CD4-positive, alpha-beta T cell treated with Interleukin-6 at 100 ng/mL for 8 hours (primary cell): ENCODE data around the gene DUSP10.

Experiments
- DNase-seq: peaks from one replicate; pipeline ENCODE4 v3.0.0-alpha.2; 2020; ENCODE audit warnings: mixed read lengths, low spot score

The DUSP10 gene

GRCh38 chr1:221729771-221730330 lies 12.0 kb downstream of the DUSP10 start:
- DNase-seq, result no peak

GRCh38 chr1:221728037-221728505 lies 13.8 kb downstream of the DUSP10 start:
- DNase-seq, result no peak

GRCh38 chr1:221727146-221728036 lies 14.5 kb downstream of the DUSP10 start:
- no peak for DNase-seq

GRCh38 chr1:221725735-221726672 lies 15.9 kb downstream of the DUSP10 start:
- DNase-seq, result no peak

- no peak for DNase-seq
Observed at GRCh38 chr1:221724931-221725605, 16.8 kb downstream of the DUSP10 start.

GRCh38 chr1:221723848-221724236 lies 18.0 kb downstream of the DUSP10 start:
- DNase-seq, result no peak

- DNase-seq, result no peak
Observed at GRCh38 chr1:221723018-221723847, 18.7 kb downstream of the DUSP10 start.

- no peak for DNase-seq
Observed at GRCh38 chr1:221722254-221723017, 19.5 kb downstream of the DUSP10 start.

GRCh38 chr1:221720545-221720944 lies 21.3 kb downstream of the DUSP10 start:
- DNase-seq, result no peak

- DNase-seq, result no peak
Observed at GRCh38 chr1:221719987-221720386, 21.9 kb downstream of the DUSP10 start.

- no peak for DNase-seq
Observed at GRCh38 chr1:221719278-221719597, 22.7 kb downstream of the DUSP10 start.

GRCh38 chr1:221718381-221719277 lies 23.3 kb downstream of the DUSP10 start:
- no peak for DNase-seq

GRCh38 chr1:221717485-221717853 lies 24.4 kb downstream of the DUSP10 start:
- no peak for DNase-seq

- DNase-seq, result no peak
Observed at GRCh38 chr1:221716713-221717484, 25.0 kb downstream of the DUSP10 start.

- DNase-seq, result no peak
Observed at GRCh38 chr1:221715321-221716169, 26.3 kb downstream of the DUSP10 start.

GRCh38 chr1:221714227-221715152 lies 27.4 kb downstream of the DUSP10 start:
- DNase-seq, result no peak
